Liver (tissue), 9 donors: ENCODE results near the gene QKI. TPM values are rescaled to one million over a fixed set of nuclear protein-coding genes. Genes with fewer than 3 reads are reported as not detected.

ENCODE experiments used
- DNase-seq: peaks from one replicate; pipeline ENCODE4 v3.0.0-alpha.2; 2017; ENCODE audit warnings: low spot score
- H3K27ac ChIP-seq, 2 donors: one replicate each; pipeline ENCODE4 v1.7.0; 2013; ENCODE audit warnings: inconsistent platforms in 2 of 2, low read length in 2 of 2, control low read depth in 1 of 2, low read depth in 1 of 2, mild to moderate bottlenecking in 1 of 2
- H3K27me3 ChIP-seq, 4 donors: one replicate each; pipeline versions ENCODE4 v1.6.1 to v1.7.0; 2013; ENCODE audit warnings: low read length in 3 of 4, inconsistent platforms in 1 of 4, mild to moderate bottlenecking in 1 of 4, moderate library complexity in 1 of 4; ENCODE audit not compliant: control insufficient read depth in 4 of 4, insufficient read depth in 4 of 4
- H3K36me3 ChIP-seq, 4 donors: one replicate each; pipeline versions ENCODE4 v1.6.1 to v1.7.0; 2013; ENCODE audit warnings: low read length in 3 of 4, mild to moderate bottlenecking in 3 of 4, low read depth in 1 of 4, moderate library complexity in 1 of 4; ENCODE audit not compliant: control insufficient read depth in 4 of 4, insufficient read depth in 3 of 4
- H3K4me1 ChIP-seq, 4 donors: one replicate each; pipeline versions ENCODE4 v1.6.1 to v1.7.0; 2013; ENCODE audit warnings: low read length in 3 of 4, mild to moderate bottlenecking in 3 of 4, moderate library complexity in 1 of 4; ENCODE audit not compliant: control insufficient read depth in 4 of 4, insufficient read depth in 4 of 4
- H3K4me3 ChIP-seq, 3 donors: one replicate each; pipeline versions ENCODE4 v1.6.1 to v1.7.0; 2013; ENCODE audit warnings: low read length in 3 of 3, control low read depth in 1 of 3, low read depth in 1 of 3, mild to moderate bottlenecking in 1 of 3
- H3K9ac ChIP-seq, 2 donors: one replicate each; pipeline ENCODE4 v1.7.0; 2013; ENCODE audit warnings: low read length in 2 of 2, mild to moderate bottlenecking in 2 of 2, moderate library complexity in 2 of 2, control low read depth in 1 of 2, low read depth in 1 of 2
- H3K9me3 ChIP-seq, 4 donors: one replicate each; pipeline versions ENCODE4 v1.6.1 to v1.7.0; 2013; ENCODE audit warnings: low read length in 3 of 4; ENCODE audit not compliant: control insufficient read depth in 4 of 4
- CTCF ChIP-seq: fragments of 150-350 bp; IDR thresholded peaks from 2 replicates; pipeline ENCODE4 v1.5.1; 2017; ENCODE audit warnings: improper control_type of control experiment, low read depth, low read length; ENCODE audit not compliant: missing input control
- EGR1 ChIP-seq, 2 donors: IDR thresholded peaks; 2 replicates each; pipeline ENCODE4 v1.6.1; 2016 to 2018; ENCODE audit warnings: antibody characterized with exemption in 2 of 2, low read depth in 2 of 2
- FOXA1 ChIP-seq: IDR thresholded peaks from 2 replicates; pipeline ENCODE4 v1.6.1; 2016; ENCODE audit warnings: antibody characterized with exemption
- HNF4A ChIP-seq, 2 donors: conservative IDR thresholded peaks; 2 replicates each; pipeline ENCODE4 v1.6.1; 2016; ENCODE audit warnings: antibody characterized with exemption in 2 of 2, mild to moderate bottlenecking in 2 of 2
- HNF4G ChIP-seq: IDR thresholded peaks from 2 replicates; pipeline ENCODE4 v1.6.1; 2016; ENCODE audit warnings: antibody characterized with exemption
- JUND ChIP-seq, 2 donors: IDR thresholded peaks; 2 replicates each; pipeline ENCODE4 v1.6.1; 2016; ENCODE audit warnings: antibody characterized with exemption in 2 of 2
- MAX ChIP-seq: IDR thresholded peaks from 2 replicates; pipeline ENCODE4 v1.6.1; 2016; ENCODE audit warnings: antibody characterized with exemption
- NR2F2 ChIP-seq: IDR thresholded peaks from 2 replicates; pipeline ENCODE4 v1.6.1; 2016; ENCODE audit warnings: antibody characterized with exemption
- RAD21 ChIP-seq, 2 donors: IDR thresholded peaks; 2 replicates each; pipeline ENCODE4 v1.6.1; 2016; ENCODE audit warnings: antibody characterized with exemption in 2 of 2, mild to moderate bottlenecking in 2 of 2
- REST ChIP-seq: IDR thresholded peaks from 2 replicates; pipeline ENCODE4 v1.6.1; 2016; ENCODE audit warnings: antibody characterized with exemption, mild to moderate bottlenecking
- RXRA ChIP-seq, 2 donors: IDR thresholded peaks; 2 replicates each; pipeline ENCODE4 v1.6.1; 2017 to 2018; ENCODE audit warnings: antibody characterized with exemption in 2 of 2, mild to moderate bottlenecking in 1 of 2
- TAF1 ChIP-seq: conservative IDR thresholded peaks from 2 replicates; pipeline ENCODE4 v1.6.1; 2016; ENCODE audit warnings: antibody characterized with exemption, mild to moderate bottlenecking
- YY1 ChIP-seq: IDR thresholded peaks from 2 replicates; pipeline ENCODE4 v1.6.1; 2016; ENCODE audit warnings: antibody characterized with exemption, mild to moderate bottlenecking
- ZBTB33 ChIP-seq: IDR thresholded peaks from 2 replicates; pipeline ENCODE4 v1.6.1; 2016; ENCODE audit warnings: antibody characterized with exemption
- WGBS: extraction: QIAGEN DNeasy Blood & Tissue Kit; methylation state at CpG from one replicate; pipeline ENCODE4 v1.1.7; 2013; 5-methylcytosine and 5-hydroxymethylcytosine counted together
- polyA plus RNA-seq, 2 donors: library from polyadenylated mRNA; stranded (reverse) in 1 of 2; unstranded in 1 of 2; fragments of 200-250 nt in 1 of 2; fragments of >200 nt in 1 of 2; fragmentation: Nextera tagmentation in 1 of 2; extraction: Ambion mirVana in 1 of 2; gene quantifications; one replicate each; pipeline versions ENCODE4 v1.2.1 to v1.2.3, GENCODE V29; 2013 to 2015
- total RNA-seq, 2 donors: library from RNA; depleted of rRNA; stranded (reverse); fragments of >200 nt; gene quantifications; one replicate each; pipeline ENCODE4 v1.2.3, GENCODE V29; 2014
- TF ChIP-seq, protein P1 (sequence below): IDR thresholded peaks from 2 replicates; pipeline ENCODE4 v1.6.1; 2016; ENCODE audit warnings: antibody characterized with exemption
- donor health status: healthy.
- donor health status: healthy.
- donor health status: healthy.
- donor health status: healthy.
- donor health status: healthy.

Gene QKI
- total and polyA plus RNA-seq, 4 donors = 22.7 to 97.0 (median 56.3) TPM

GRCh38 chr6:163412801-163413344, 1.6 kb upstream of the QKI start:
- H3K4me1 ChIP-seq = peaks cover 0 to 13% (median 5%) of the 10 kb centered on the region in 4 donors
- H3K27me3 ChIP-seq = no peaks in the 10 kb centered on the region
- WGBS = 2% methylated on average over 14 of the region's 14 CpGs
- TF ChIP-seq YY1 = peak; percentile 86
- TF ChIP-seq, protein P1, sequence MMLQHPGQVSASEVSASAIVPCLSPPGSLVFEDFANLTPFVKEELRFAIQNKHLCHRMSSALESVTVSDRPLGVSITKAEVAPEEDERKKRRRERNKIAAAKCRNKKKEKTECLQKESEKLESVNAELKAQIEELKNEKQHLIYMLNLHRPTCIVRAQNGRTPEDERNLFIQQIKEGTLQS = no peak
- peak overlapping the region; percentile 60 to 89 for H3K9ac ChIP-seq
- DNase-seq = no peak
- H3K36me3 ChIP-seq = no peaks in the 10 kb centered on the region
- peak overlapping the region; percentile 51 to 100 (median 84) for H3K4me3 ChIP-seq
- H3K9me3 ChIP-seq = no peaks in the 10 kb centered on the region
- peak overlapping the region; percentile 98 to 99 for H3K27ac ChIP-seq

GRCh38 chr6:163413345-163414116, 987 bp upstream of the QKI start:
- no peaks in the 10 kb centered on the region for H3K27me3 ChIP-seq
- H3K9ac ChIP-seq = peak overlapping the region; percentile 60 to 89
- TF ChIP-seq JUND (IDR thresholded peaks at IDR 0.05) = no peak
- TF ChIP-seq, protein P1 = no peak
- no peak for TF ChIP-seq ZBTB33
- TF ChIP-seq EGR1 (IDR thresholded peaks at IDR 0.05; ENCODE audit: low read depth in 2 of 2) = peak in 1 of 2 donors; percentile 84
- no peak for TF ChIP-seq REST
- TF ChIP-seq CTCF = no peak
- no peak for TF ChIP-seq NR2F2
- TF ChIP-seq HNF4G = no peak
- no peak for TF ChIP-seq RXRA (IDR thresholded peaks at IDR 0.05)
- no peak for TF ChIP-seq HNF4A (conservative IDR thresholded peaks at IDR 0.05)
- TF ChIP-seq MAX = no peak
- TF ChIP-seq TAF1 = peak; percentile 66
- peak in 1 of 2 donors; percentile 31 for TF ChIP-seq RAD21 (IDR thresholded peaks at IDR 0.05)
- no peak for TF ChIP-seq FOXA1
- no peaks in the 10 kb centered on the region for H3K9me3 ChIP-seq
- peak overlapping the region; percentile 52 to 100 (median 84) for H3K4me3 ChIP-seq
- H3K36me3 ChIP-seq = no peaks in the 10 kb centered on the region
- peak overlapping the region; percentile 98 to 99 for H3K27ac ChIP-seq
- DNase-seq = peak; percentile 89
- H3K4me1 ChIP-seq = peaks cover 0 to 14% (median 6%) of the 10 kb centered on the region in 4 donors
- WGBS = under 1% methylated on average over 109 of the region's 109 CpGs
